Heart right ventricle (tissue), 16 donors: ENCODE results near the gene ZNF621. TPM values are rescaled to one million over a fixed set of nuclear protein-coding genes. Genes with fewer than 3 reads are reported as not detected.

ENCODE experiments used
- ATAC-seq, 8 donors: fragments of 200-7000 bp; cut with Tn5 transposase; one replicate each; pipeline ENCODE4 v1.9.1; 2020; ENCODE audit warnings: mild to moderate bottlenecking in 8 of 8, moderate library complexity in 8 of 8, moderate number of reproducible peaks in 1 of 8
- DNase-seq, 2 donors: peaks; one replicate each; pipeline ENCODE4 v3.0.0-alpha.2; 2020
- H3K27ac ChIP-seq, 10 donors: fragments of 200-600 bp; sonication (generic) in 2 of 10; one replicate each; pipeline versions ENCODE4 v1.5.0 to v1.8.0; 2020 to 2022; ENCODE audit warnings: mild to moderate bottlenecking in 3 of 10
- H3K27me3 ChIP-seq, 7 donors: fragments of 200-600 bp; one replicate each; pipeline ENCODE4 v1.8.0; 2021 to 2022; ENCODE audit warnings: mild to moderate bottlenecking in 2 of 7
- H3K36me3 ChIP-seq, 9 donors: fragments of 200-600 bp; sonication (generic) in 1 of 9; one replicate each; pipeline versions ENCODE4 v1.5.0 to v1.8.0; 2020 to 2022; ENCODE audit warnings: mild to moderate bottlenecking in 2 of 9
- H3K4me1 ChIP-seq, 9 donors: fragments of 200-600 bp; sonication (generic) in 1 of 9; one replicate each; pipeline versions ENCODE4 v1.5.0 to v1.8.0; 2020 to 2022; ENCODE audit warnings: mild to moderate bottlenecking in 4 of 9
- H3K4me3 ChIP-seq, 10 donors: fragments of 200-600 bp; sonication (generic) in 2 of 10; one replicate each; pipeline versions ENCODE4 v1.5.0 to v1.8.0; 2020 to 2022; ENCODE audit warnings: mild to moderate bottlenecking in 7 of 10, moderate library complexity in 2 of 10
- H3K9me3 ChIP-seq, 11 donors: fragments of 200-600 bp in 10 of 11; sonication (generic) in 2 of 11; one replicate each; pipeline versions ENCODE4 v1.5.0 to v1.8.0; 2013 to 2022; ENCODE audit warnings: mild to moderate bottlenecking in 2 of 11, control low read depth in 1 of 11, moderate library complexity in 1 of 11
- WGBS, 2 donors: extraction: QIAGEN DNeasy Blood & Tissue Kit; methylation state at CpG; one replicate each; pipeline ENCODE4 v1.1.7; 2013; ENCODE audit warnings: inconsistent platforms in 1 of 2; 5-methylcytosine and 5-hydroxymethylcytosine counted together
- intact Hi-C, 10 donors: fragments of 100-400 bp; cut with DNase I; formaldehyde crosslinking; loops; one replicate each; pipeline versions ENCODE4 v1.11.1 to v1.14.2; 2022
- long read RNA-seq, 3 donors: library from polyadenylated mRNA; unstranded; transcript quantifications; one replicate each; pipeline ENCODE4 v2.0.0, GENCODE V29; 2020 to 2021
- polyA plus RNA-seq, 2 donors: library from polyadenylated mRNA; stranded (reverse); fragments of 200-250 nt; gene quantifications; one replicate each; pipeline ENCODE4 v1.2.3, GENCODE V29; 2013
- total RNA-seq, 10 donors: library from RNA; stranded (reverse); fragmentation: NEBNext Ultra II Directional in 3 of 10; extraction: Animal tissue kit (Norgen Biotek cat#: 25700) in 3 of 10; gene quantifications; one replicate each; pipeline versions ENCODE4 v1.2.1 to v1.2.4, GENCODE V29; 2021 to 2023
- TF ChIP-seq, protein P1 (sequence below), 9 donors: fragments of 200-600 bp; sonication (generic) in 2 of 9; IDR thresholded peaks; one replicate each; pipeline versions ENCODE4 v1.5.0 to v1.8.0; 2021 to 2022; ENCODE audit warnings: antibody characterized with exemption in 9 of 9, mild to moderate bottlenecking in 5 of 9, moderate library complexity in 1 of 9
- donor health status: Arrhythmogenic right ventricular cardiomyopathy.
- donor health status: ischemic (EF 13 %, LVEDD 7.1; RV severe dilation, severe dysfunction).
- donor health status: healthy with polysubstance abuse.
- donor health status: DM: no; HTN: yes; CAD: no.
- donor health status: DM: no; HTN: no; CAD: no.
- donor health status: ischemic (EF 25% LVEDD 6.9; RV normal size, moderate dysfunction).
- donor health status: ischemic (EF 25% LVEDD 5.7; RV mildly dilated, moderate dysfunction).
- donor health status: healthy.
- donor health status: DM: yes; HTN: yes; CAD: no.
- donor health status: Ischemic cardiomyopathy.
- donor health status: ischemic (EF 35%, LVEDD 5.7; RV mildly dilated, moderate dysfunction).
- donor health status: nonischemic (EF 11% LVEDD 7.7; RV severe dilation, severe dysfunction).
- donor health status: DM: yes; HTN: yes; CAD: no.
- donor health status: PGD.
- donor health status: ischemic (EF 29% LVEDD 5.4; RV normal size, mild dysfunction).
- donor health status: nonischemic (EF 23%, LVEDD 6.1; RV moderate dilation, normal function).

Gene ZNF621
- 10 to 100 TPM in 6 of 10 donors, 1 to 10 TPM in 4; 8.9 to 14.6 (median 10.5) TPM for total RNA-seq
- 10 to 100 TPM in 1 of 2 donors, 1 to 10 TPM in 1; 5.5 to 13.7 TPM for polyA plus RNA-seq
- long read RNA-seq, donor 1, full-length matches to known transcripts, result 7 of 9 reads
- long read RNA-seq, donor 1, partial matches to known transcripts, result 0 of 9 reads
- long read RNA-seq, donor 1, other reads (novel, unspliced or antisense), result 2 of 9 reads
- long read RNA-seq, donor 2, full-length matches to known transcripts, result 1 of 3 reads
- long read RNA-seq, donor 2, partial matches to known transcripts, result 1 of 3 reads
- long read RNA-seq, donor 2, other reads (novel, unspliced or antisense), result 1 of 3 reads
- long read RNA-seq, donor 3, full-length matches to known transcripts, result 5 of 10 reads
- long read RNA-seq, donor 3, partial matches to known transcripts, result 1 of 10 reads
- long read RNA-seq, donor 3, other reads (novel, unspliced or antisense), result 4 of 10 reads

DNA sequence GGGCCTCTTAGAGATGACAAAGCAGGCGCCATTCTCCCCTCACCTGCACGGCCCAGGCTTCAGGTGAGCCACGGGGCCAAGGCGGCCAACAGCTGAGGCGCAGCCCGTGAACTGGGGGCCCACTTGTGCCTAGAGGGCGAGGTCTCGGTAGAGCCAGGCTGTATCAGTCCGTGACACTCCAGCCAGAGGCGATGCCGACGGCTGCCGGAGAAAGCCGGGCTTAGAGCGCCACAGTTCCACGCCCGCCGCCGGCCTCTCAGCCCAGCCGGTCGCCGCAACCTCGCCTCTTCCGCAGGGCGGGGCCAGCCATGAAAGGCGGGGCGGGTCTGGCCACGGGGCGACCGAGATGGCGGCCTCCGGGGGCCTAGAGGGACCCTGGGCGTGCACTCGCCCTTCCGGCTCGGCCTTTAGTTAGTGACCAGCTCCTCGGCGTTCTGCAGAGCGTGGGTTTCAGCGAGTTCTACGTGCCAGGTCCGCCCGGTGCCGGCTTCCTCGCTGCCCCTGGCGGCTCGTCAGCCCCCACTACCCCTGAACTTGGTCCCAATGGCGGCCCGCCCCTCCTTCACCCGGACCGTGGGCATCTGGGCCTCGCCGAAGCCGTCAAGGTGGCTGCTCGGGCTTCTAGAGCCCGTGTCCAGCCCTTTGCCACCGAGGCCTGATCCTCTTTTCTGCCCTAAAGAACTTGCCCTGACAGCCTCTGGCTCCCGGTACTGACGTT is at the start of gene ZNF621:
Gene ZNF621, plus strand, starts transcription at position 393 of the 718 bp plus-strand sequence. CDS start 881 bp downstream, outside the sequence.
- WGBS, 2 donors, result 1% methylated on average over 57 to 59 of the region's 59 CpGs
- no peaks in the 10 kb centered on the region for H3K9me3 ChIP-seq
- H3K27ac ChIP-seq, result peak within 1 kb of the TSS; percentile 57 to 96 (median 90)
- ATAC-seq, result peak; percentile 100
- H3K36me3 ChIP-seq, result peaks cover 0 to 38% (median 17%) of the 10 kb centered on the region in 9 donors
- peak within 1 kb of the TSS; percentile 62 to 97 (median 78) for H3K4me3 ChIP-seq
- intact Hi-C loops, result loop anchor here in 8 of 10 donors (2.0 to 10.0 kb wide), 9 partner anchors 47 to 207 kb away; partner anchors contain the start of genes RPL14 (in 4 of the 8) and ZNF619 (in 4 of the 8)
- TF ChIP-seq, protein P1, sequence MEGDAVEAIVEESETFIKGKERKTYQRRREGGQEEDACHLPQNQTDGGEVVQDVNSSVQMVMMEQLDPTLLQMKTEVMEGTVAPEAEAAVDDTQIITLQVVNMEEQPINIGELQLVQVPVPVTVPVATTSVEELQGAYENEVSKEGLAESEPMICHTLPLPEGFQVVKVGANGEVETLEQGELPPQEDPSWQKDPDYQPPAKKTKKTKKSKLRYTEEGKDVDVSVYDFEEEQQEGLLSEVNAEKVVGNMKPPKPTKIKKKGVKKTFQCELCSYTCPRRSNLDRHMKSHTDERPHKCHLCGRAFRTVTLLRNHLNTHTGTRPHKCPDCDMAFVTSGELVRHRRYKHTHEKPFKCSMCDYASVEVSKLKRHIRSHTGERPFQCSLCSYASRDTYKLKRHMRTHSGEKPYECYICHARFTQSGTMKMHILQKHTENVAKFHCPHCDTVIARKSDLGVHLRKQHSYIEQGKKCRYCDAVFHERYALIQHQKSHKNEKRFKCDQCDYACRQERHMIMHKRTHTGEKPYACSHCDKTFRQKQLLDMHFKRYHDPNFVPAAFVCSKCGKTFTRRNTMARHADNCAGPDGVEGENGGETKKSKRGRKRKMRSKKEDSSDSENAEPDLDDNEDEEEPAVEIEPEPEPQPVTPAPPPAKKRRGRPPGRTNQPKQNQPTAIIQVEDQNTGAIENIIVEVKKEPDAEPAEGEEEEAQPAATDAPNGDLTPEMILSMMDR (IDR thresholded peaks at IDR 0.05), result peak in 2 of 9 donors; percentile 14 to 20
- peaks cover 0 to 22% (median 12%) of the 10 kb centered on the region in 9 donors for H3K4me1 ChIP-seq
- DNase-seq, result peak; percentile 92 to 94
- no peaks in the 10 kb centered on the region for H3K27me3 ChIP-seq

DNA sequence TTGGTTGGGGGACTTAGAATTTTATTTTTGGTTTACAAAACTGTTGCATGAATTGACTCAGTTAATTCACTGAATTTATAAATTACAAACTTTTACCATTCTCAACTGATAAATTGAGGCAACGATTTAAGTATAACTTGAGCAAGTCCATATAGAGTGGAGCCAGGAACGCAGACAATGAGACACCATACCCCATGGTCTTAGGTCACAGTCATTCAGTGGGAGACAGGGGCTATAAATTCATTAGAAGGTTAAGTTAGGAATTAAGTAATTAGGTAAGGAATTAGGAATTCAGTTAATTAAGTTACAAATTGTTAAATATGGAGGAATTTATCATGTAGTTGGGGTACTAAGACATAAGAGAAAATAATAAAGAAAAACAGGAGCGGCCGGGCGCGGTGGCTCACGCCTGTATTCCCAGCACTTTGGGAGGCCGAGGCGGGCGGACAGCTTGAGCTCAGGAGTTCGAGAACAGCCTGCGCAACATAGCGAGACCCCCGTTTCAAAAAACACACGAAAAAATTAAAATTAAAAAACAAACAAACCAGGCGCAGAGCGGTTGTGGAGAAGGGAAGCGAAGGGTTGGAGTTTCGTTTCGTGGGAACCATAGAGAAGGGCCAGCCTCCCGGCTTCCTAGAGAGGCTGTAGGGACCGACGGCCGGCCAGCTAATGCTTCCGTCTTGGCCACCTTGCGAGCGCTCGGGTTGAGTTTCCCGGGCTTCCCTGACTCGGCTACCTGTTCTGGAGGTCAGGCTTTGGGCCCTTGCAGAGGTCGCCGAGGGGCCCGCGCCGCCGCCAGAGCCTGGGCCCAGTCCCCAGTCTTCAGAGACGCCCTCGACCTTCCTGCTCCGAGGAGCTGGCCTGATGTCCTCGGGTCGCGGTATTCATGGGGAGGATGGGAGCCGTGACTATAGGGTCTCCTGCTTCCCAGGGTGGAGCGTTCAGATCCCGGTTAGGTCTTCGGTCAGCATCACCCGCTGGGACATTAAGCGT is 48.0 kb upstream of the ZNF621 start, which contains the start of gene ZNF619:
Gene ZNF619, plus strand, starts transcription at position 645 of the 993 bp plus-strand sequence. CDS start 858 bp downstream, outside the sequence.
- peak; percentile 91 to 97 (median 96) for ATAC-seq

GRCh38 chr3:40477666-40478065 is 47.1 kb upstream of the ZNF621 start:
- DNase-seq (no peak), ATAC-seq (peak in 6 of 8 donors; percentile 13 to 46 (median 38))
- peak overlapping the region in 9 of 10 donors; percentile 71 to 94 (median 83) for H3K4me3 ChIP-seq
- peak overlapping the region in 6 of 10 donors; percentile 71 to 92 (median 76) for H3K27ac ChIP-seq
- intact Hi-C loops, result loop anchor here in 4 of 10 donors (2.0 to 10.0 kb wide), 3 partner anchors 45 to 47 kb away; partner anchors contain the start of gene ZNF621 (in 4 of the 4)
- 33 to 36% methylated on average over 4 of the region's 4 CpGs for WGBS, 2 donors
- TF ChIP-seq, protein P1 (IDR thresholded peaks at IDR 0.05), result no peak
- H3K27me3 ChIP-seq, result no peaks in the 10 kb centered on the region
- H3K4me1 ChIP-seq, result peaks cover 0 to 17% (median 11%) of the 10 kb centered on the region in 9 donors
- H3K36me3 ChIP-seq, result peaks cover 0 to 44% (median 26%) of the 10 kb centered on the region in 9 donors
- H3K9me3 ChIP-seq, result no peaks in the 10 kb centered on the region

More for the DNA sequence above, 48.0 kb upstream of the ZNF621 start, which contains the start of gene ZNF619:
- Histone ChIP-seq H3K4me3 (peak within 1 kb of the TSS; percentile 71 to 94 (median 84)), H3K9me3 (no peaks in the 10 kb centered on the region), H3K4me1 (peaks cover 0 to 17% (median 11%) of the 10 kb centered on the region in 9 donors), H3K36me3 (peaks cover 0 to 35% (median 18%) of the 10 kb centered on the region in 9 donors), H3K27me3 (no peaks in the 10 kb centered on the region), H3K27ac (peak within 1 kb of the TSS in 9 of 10 donors; percentile 69 to 92 (median 78))
- WGBS, 2 donors, result 13 to 17% methylated on average over 48 of the region's 48 CpGs
- DNase-seq, result peak; percentile 76 to 82
- intact Hi-C loops, result loop anchor here in 4 of 10 donors (2.0 to 10.0 kb wide), 3 partner anchors 46 to 48 kb away; partner anchors contain the start of gene ZNF621 (in 4 of the 4)
- TF ChIP-seq, protein P1 (IDR thresholded peaks at IDR 0.05), result no peak
